H1 (cell line): ENCODE data around the gene TGM2. TPM values are rescaled to one million over a fixed set of nuclear protein-coding genes. Genes with fewer than 3 reads are reported as not detected.

Experiments
- CTCF ChIA-PET: fragments of 300-600 bp; sonication (Branson Sonifier 250); formaldehyde crosslinking; loops from one replicate; lab custom pipeline; 2021; ENCODE audit not compliant: partially characterized antibody; lab: Charles Lee
- POLR2A ChIA-PET: fragments of 300-600 bp; sonication (Branson Sonifier 250); formaldehyde crosslinking; loops from one replicate; lab custom pipeline; 2021; ENCODE audit warnings: inconsistent platforms; ENCODE audit not compliant: partially characterized antibody; lab: Charles Lee
- DNase-seq, 2 experiments: peaks; one replicate each; pipeline versions ENCODE4 v3.0.0 to v3.0.0-alpha.2; 2010 to 2022; ENCODE audit warnings: low spot score in 2 of 2, low read depth in 1 of 2, mixed read lengths in 1 of 2
- FAIRE-seq: peaks from 2 replicates; lab custom pipeline; 2011; peaks lifted over from hg19 to GRCh38; lab: Jason Lieb, UNC
- H2AFZ ChIP-seq: 2 replicates; pipeline ENCODE4 v1.8.1; 2012; ENCODE audit warnings: low read length, inconsistent platforms
- H2AK5ac ChIP-seq: 2 replicates; pipeline ENCODE4 v1.6.1; 2013; ENCODE audit warnings: low read depth, low read length
- H2BK120ac ChIP-seq: replicated peaks from 2 replicates; pipeline ENCODE3; 2013; ENCODE audit warnings: low read depth, low read length, inconsistent platforms
- H2BK12ac ChIP-seq: 2 replicates; pipeline ENCODE4 v1.6.1; 2013; ENCODE audit warnings: low read depth, low read length
- H2BK15ac ChIP-seq: 2 replicates; pipeline ENCODE4 v1.6.1; 2013; ENCODE audit warnings: low read length
- H2BK20ac ChIP-seq: 2 replicates; pipeline ENCODE4 v1.6.1; 2013; ENCODE audit warnings: low read length
- H2BK5ac ChIP-seq: 2 replicates; pipeline ENCODE4 v1.6.1; 2013; ENCODE audit warnings: low read depth, low read length
- H3K14ac ChIP-seq: 2 replicates; pipeline ENCODE4 v1.6.1; 2013; ENCODE audit warnings: inconsistent platforms; ENCODE audit not compliant: insufficient read length
- H3K18ac ChIP-seq: 2 replicates; pipeline ENCODE4 v1.6.1; 2013; ENCODE audit warnings: low read length; ENCODE audit errors: extremely low read depth
- H3K23ac ChIP-seq: 2 replicates; pipeline ENCODE4 v1.6.1; 2013; ENCODE audit warnings: inconsistent platforms; ENCODE audit not compliant: insufficient read length
- H3K23me2 ChIP-seq: 2 replicates; pipeline ENCODE4 v1.6.1; 2013; ENCODE audit warnings: low read depth, low read length
- H3K27ac ChIP-seq: 2 replicates; pipeline ENCODE4 v1.6.1; 2011; ENCODE audit warnings: low read depth, low read length, inconsistent platforms
- H3K27me3 ChIP-seq, 4 experiments: replicated peaks in 1 of 4; 1 replicate in 1 of 4; 2 replicates in 3 of 4; pipeline versions ENCODE4 v1.6.1 to v1.8.1; 2011 to 2013; ENCODE audit warnings: low read length in 3 of 4, mild to moderate bottlenecking in 3 of 4, inconsistent platforms in 2 of 4, mixed read lengths in 2 of 4, moderate library complexity in 1 of 4; ENCODE audit not compliant: control insufficient read depth in 3 of 4, insufficient read depth in 3 of 4; ENCODE audit errors: extremely low read depth in 1 of 4
- H3K36me3 ChIP-seq, 4 experiments: 2 replicates each; pipeline versions ENCODE4 v1.6.1 to v1.8.1; 2011 to 2013; ENCODE audit warnings: mild to moderate bottlenecking in 4 of 4, low read length in 3 of 4, moderate library complexity in 2 of 4, control low read depth in 1 of 4, inconsistent platforms in 1 of 4; ENCODE audit not compliant: insufficient read depth in 4 of 4, control insufficient read depth in 2 of 4
- H3K4ac ChIP-seq: replicated peaks from 2 replicates; pipeline ENCODE3; 2013; ENCODE audit warnings: low read length, low read depth, mixed read lengths, inconsistent platforms; ENCODE audit not compliant: insufficient read length
- H3K4me1 ChIP-seq, 4 experiments: replicated peaks in 1 of 4; 1 replicate in 1 of 4; 2 replicates in 3 of 4; pipeline versions ENCODE4 v1.6.1 to v1.8.1; 2011 to 2013; ENCODE audit warnings: low read length in 3 of 4, inconsistent platforms in 2 of 4, mixed read lengths in 1 of 4; ENCODE audit not compliant: insufficient read depth in 4 of 4, control insufficient read depth in 3 of 4
- H3K4me2 ChIP-seq, 2 experiments: 2 replicates each; pipeline versions ENCODE4 v1.6.1 to v1.8.1; 2011 to 2013; ENCODE audit warnings: low read depth in 2 of 2, low read length in 2 of 2, control low read depth in 1 of 2, inconsistent platforms in 1 of 2, mild to moderate bottlenecking in 1 of 2; ENCODE audit not compliant: insufficient read depth in 1 of 2
- H3K4me3 ChIP-seq, 4 experiments: fragments of 200-600, 300-600 bp in 1 of 4; sonication (generic), shearing (Covaris generic), sonication (Bioruptor Twin) in 1 of 4; 2 replicates each; pipeline versions ENCODE4 v1.5.1 to v1.8.1; 2011 to 2016; ENCODE audit warnings: low read length in 4 of 4, low read depth in 3 of 4, control low read depth in 2 of 4, inconsistent platforms in 2 of 4, mild to moderate bottlenecking in 2 of 4, mixed read lengths in 1 of 4, moderate library complexity in 1 of 4; ENCODE audit not compliant: insufficient read depth in 2 of 4; ENCODE audit errors: extremely low read depth in 1 of 4
- H3K56ac ChIP-seq: replicated peaks from 2 replicates; pipeline ENCODE3; 2013; ENCODE audit warnings: low read depth, mild to moderate bottlenecking, mixed read lengths, low read length, inconsistent platforms; ENCODE audit not compliant: insufficient read length
- H3K79me1 ChIP-seq: 2 replicates; pipeline ENCODE4 v1.6.1; 2013; ENCODE audit warnings: low read depth, low read length, control low read depth
- H3K79me2 ChIP-seq, 2 experiments: 2 replicates each; pipeline versions ENCODE4 v1.6.1 to v1.8.1; 2012 to 2013; ENCODE audit warnings: low read length in 2 of 2, mild to moderate bottlenecking in 2 of 2, inconsistent platforms in 1 of 2; ENCODE audit not compliant: insufficient read depth in 2 of 2, control insufficient read depth in 1 of 2
- H3K9ac ChIP-seq, 4 experiments: replicated peaks in 1 of 4; 1 replicate in 1 of 4; 2 replicates in 3 of 4; pipeline versions ENCODE4 v1.6.1 to v1.8.1; 2011 to 2013; ENCODE audit warnings: low read depth in 3 of 4, low read length in 3 of 4, control low read depth in 2 of 4, mild to moderate bottlenecking in 2 of 4, moderate library complexity in 2 of 4, inconsistent platforms in 1 of 4; ENCODE audit errors: extremely low read depth in 1 of 4
- H3K9me3 ChIP-seq, 2 experiments: 2 replicates each; pipeline versions ENCODE4 v1.6.1 to v1.8.1; 2012 to 2013; ENCODE audit warnings: mild to moderate bottlenecking in 2 of 2, moderate library complexity in 2 of 2, control low read depth in 1 of 2, inconsistent platforms in 1 of 2, low read depth in 1 of 2, low read length in 1 of 2, mixed read lengths in 1 of 2; ENCODE audit not compliant: insufficient read depth in 2 of 2
- H4K20me1 ChIP-seq, 2 experiments: replicated peaks in 1 of 2; 2 replicates each; pipeline versions ENCODE3 to v1.8.1; 2011 to 2013; ENCODE audit warnings: inconsistent platforms in 2 of 2, low read length in 2 of 2, mild to moderate bottlenecking in 1 of 2; ENCODE audit not compliant: insufficient read depth in 2 of 2, control insufficient read depth in 1 of 2
- H4K5ac ChIP-seq: 2 replicates; pipeline ENCODE4 v1.6.1; 2013; ENCODE audit warnings: low read length, low read depth, mixed read lengths, inconsistent platforms; ENCODE audit not compliant: insufficient read length
- H4K8ac ChIP-seq: 2 replicates; pipeline ENCODE4 v1.8.0; 2013; ENCODE audit warnings: mild to moderate bottlenecking, moderate library complexity, low read length, inconsistent platforms; ENCODE audit not compliant: insufficient read depth; ENCODE audit errors: extremely low read depth
- H4K91ac ChIP-seq: replicated peaks from 2 replicates; pipeline ENCODE3; 2013; ENCODE audit warnings: low read length, mixed read lengths, inconsistent platforms; ENCODE audit not compliant: insufficient read length
- BACH1 ChIP-seq: IDR thresholded peaks from 2 replicates; pipeline ENCODE4 v1.6.1; 2012; ENCODE audit warnings: low read length, improper control_type of control experiment
- BCL11A ChIP-seq, 2 experiments: IDR thresholded peaks; one replicate each; pipeline ENCODE4 v1.6.1; 2011; ENCODE audit warnings: low read depth in 2 of 2, low read length in 2 of 2, mild to moderate bottlenecking in 2 of 2
- CBX5 ChIP-seq: fragments of 300-800, 300-1000 bp; sonication (generic); IDR thresholded peaks from 2 replicates; pipeline ENCODE4 v1.7.1; 2016; ENCODE audit warnings: antibody characterized with exemption, low read length, low read depth
- JUN ChIP-seq: IDR thresholded peaks from 2 replicates; pipeline ENCODE4 v1.6.1; 2011; ENCODE audit warnings: low read depth, mild to moderate bottlenecking, improper control_type of control experiment, low read length
- RAD21 ChIP-seq, 2 experiments: IDR thresholded peaks in 1 of 2; conservative IDR thresholded peaks in 1 of 2; 2 replicates each; pipeline ENCODE4 v1.6.1; 2011; ENCODE audit warnings: low read depth in 2 of 2, low read length in 2 of 2, improper control_type of control experiment in 1 of 2, inconsistent platforms in 1 of 2, mild to moderate bottlenecking in 1 of 2, moderate library complexity in 1 of 2
- RNF2 ChIP-seq: fragments of 200-900, 300-1000 bp; sonication (generic); IDR thresholded peaks from 2 replicates; pipeline ENCODE4 v1.7.1; 2016; ENCODE audit warnings: borderline replicate concordance, low read depth, mild to moderate bottlenecking, antibody characterized with exemption, low read length; ENCODE audit not compliant: poor library complexity, severe bottlenecking; ENCODE audit errors: missing control alignments
- SIRT6 ChIP-seq: IDR thresholded peaks from one replicate; pipeline ENCODE4 v1.7.1; 2012; ENCODE audit warnings: low read length, inconsistent platforms
- SP1 ChIP-seq: IDR thresholded peaks from 2 replicates; pipeline ENCODE4 v1.6.1; 2011; ENCODE audit warnings: low read depth, low read length
- SP4 ChIP-seq: IDR thresholded peaks from 2 replicates; pipeline ENCODE4 v1.6.1; 2012; ENCODE audit warnings: low read length, inconsistent platforms
- TBP ChIP-seq: IDR thresholded peaks from 2 replicates; pipeline ENCODE4 v1.6.1; 2011; ENCODE audit warnings: low read depth, low read length, improper control_type of control experiment
- TEAD4 ChIP-seq: IDR thresholded peaks from 2 replicates; pipeline ENCODE4 v1.6.1; 2012; ENCODE audit warnings: low read depth, low read length, inconsistent platforms, mixed read lengths
- WGBS, 2 experiments: shearing (Covaris generic) in 1 of 2; methylation state at CpG; one replicate each; pipeline versions ENCODE4 v1.1.6 to v1.1.7; 2013 to 2015; ENCODE audit warnings: low lambda C conversion rate in 2 of 2, mixed read lengths in 2 of 2, inconsistent platforms in 1 of 2, low coverage in 1 of 2, missing lambda C conversion rate in 1 of 2; ENCODE audit not compliant: insufficient replicate concordance in 2 of 2, insufficient coverage in 1 of 2, insufficient read length in 1 of 2; ENCODE audit errors: extremely low coverage in 1 of 2, missing lambda C conversion rate in 1 of 2; 5-methylcytosine and 5-hydroxymethylcytosine counted together
- polyA plus RNA-seq, 7 experiments: library from polyadenylated mRNA; depleted of rRNA in 3 of 7; stranded (reverse) in 5 of 7; unstranded in 2 of 7; fragments of >200 nt in 5 of 7; fragments of 200-250 nt in 2 of 7; gene quantifications; 1 replicate in 5 of 7; 2 replicates in 1 of 7; 4 replicates in 1 of 7; pipeline versions ENCODE4 v1.2.1 to v1.2.3, GENCODE V29; 2011 to 2013; ENCODE audit warnings: missing spikeins in 2 of 7, mixed read lengths in 2 of 7
- total RNA-seq: library from RNA; stranded (reverse); fragmentation: NEBNext Ultra II Directional; extraction: Animal tissue kit (Norgen Biotek cat#: 25700); gene quantifications from 2 replicates; pipeline ENCODE4 v1.2.1, GENCODE V29; 2021

The TGM2 gene
- total and polyA plus RNA-seq, 2 of the 8 experiments (the other 6 are each of a cell fraction or from before 2014, with no cell fraction given) = 0.86 to 1.0 TPM

- peaks cover 4% of the 10 kb centered on the region; the same call in 1 of the 2 replicates for H3K23me2 ChIP-seq
- no peak overlapping the region for H2BK120ac ChIP-seq
- no peaks in the 10 kb centered on the region for H3K79me1 ChIP-seq
- H2AK5ac ChIP-seq = no peak overlapping the region
- H3K56ac ChIP-seq = no peak overlapping the region
- peak overlapping the region; percentile 8; the same call in 1 of the 2 replicates for H4K8ac ChIP-seq
- H3K9me3 ChIP-seq = no peaks in the 10 kb centered on the region
- no peak overlapping the region for H2BK15ac ChIP-seq
- ChIA-PET CTCF (interaction anchor here (0.6 to 4.5 kb wide), 21 partner anchors 8 to 138 kb away, joined by 3 to 27 read pairs (median 4); no protein-coding TSS in a partner anchor), POLR2A (no interaction called here)
- no peaks in the 10 kb centered on the region for H3K79me2 ChIP-seq
- no peak overlapping the region for H3K4me2 ChIP-seq
- H2BK20ac ChIP-seq = no peak overlapping the region
- H2AFZ ChIP-seq = no peak overlapping the region
- H4K20me1 ChIP-seq = no peaks in the 10 kb centered on the region
- H2BK12ac ChIP-seq = no peak overlapping the region
- WGBS, 2 experiments = 89% methylated on average over 9 of the region's 11 CpGs; no CpG with 5 or more reads in 1 of the 2 experiments
- DNase-seq (no peak), FAIRE-seq (no peak)
- H3K4me3 ChIP-seq = no peak overlapping the region
- no peak overlapping the region for H3K14ac ChIP-seq
- H3K27me3 ChIP-seq = no peaks in the 10 kb centered on the region; a peak in 2 of 7 replicates
- H3K18ac ChIP-seq = no peak overlapping the region
- H3K36me3 ChIP-seq = no peaks in the 10 kb centered on the region
- H3K4ac ChIP-seq = no peak overlapping the region
- H4K5ac ChIP-seq = no peak overlapping the region
- no peak overlapping the region for H3K23ac ChIP-seq
- no peak overlapping the region for H3K9ac ChIP-seq
- H3K27ac ChIP-seq = no peak overlapping the region
- H4K91ac ChIP-seq = no peak overlapping the region
- H3K4me1 ChIP-seq = peaks cover 0 to 2% (median 0%) of the 10 kb centered on the region in 4 experiments; a peak in 1 of 7 replicates
- no peak overlapping the region for H2BK5ac ChIP-seq
- TF ChIP-seq RAD21 (IDR thresholded peaks at IDR 0.05 in 1 of 2, conservative IDR thresholded peaks at IDR 0.05 in 1 of 2; ENCODE audit: low read depth in 2 of 2, low read length in 2 of 2) (no peak), SIRT6 (no peak), RNF2 (no peak), TBP (no peak), JUN (no peak), CBX5 (no peak), SP1 (no peak), BCL11A (IDR thresholded peaks at IDR 0.05; ENCODE audit: low read depth in 2 of 2, low read length in 2 of 2) (no peak), BACH1 (no peak), SP4 (no peak), TEAD4 (no peak)
Measured at GRCh38 chr20:38166703-38167233, 1.7 kb upstream of the TGM2 start.
